Measurements from ENCODE around the gene METTL2B. TPM values are rescaled to one million over a fixed set of nuclear protein-coding genes. Genes with fewer than 3 reads are reported as not detected.
A peak's percentile ranks its signal among the peaks of the same experiment; 100 is the strongest.
"Not testable (repeated sequence)": the region's sequence is repeated elsewhere in the genome, so short reads cannot be mapped to it uniquely, and the experiment has no call there.

Gene METTL2B
- total and polyA plus RNA-seq, 5 experiments from 2014 or later: 11.5 to 38.0 (median 28.7) TPM

GRCh38 chr7:128532956-128533355 is 56.4 kb downstream of the METTL2B start:
- Mint-ChIP-seq H3K36me3 (peaks cover 0 to 46% (median under 1%) of the 10 kb centered on the region in 3 donors), H3K27ac (peak overlapping the region; percentile 71 to 98 (median 94)), H3K4me1 (peaks cover 20 to 51% (median 40%) of the 10 kb centered on the region in 4 donors), H3K4me3 (peak overlapping the region; percentile 76 to 93 (median 89))
- ATAC-seq, POLR2A ChIA-PET, DNase-seq, H3K27me3 Mint-ChIP-seq, H3K9me3 Mint-ChIP-seq: not testable (repeated sequence)

GRCh38 chr7:128537410-128537809 is 60.9 kb downstream of the METTL2B start:
- H3K27me3 Mint-ChIP-seq, H3K9me3 Mint-ChIP-seq, POLR2A ChIA-PET, H3K4me3 Mint-ChIP-seq: not testable (repeated sequence)
- peaks cover 13 to 57% (median 46%) of the 10 kb centered on the region in 4 donors for H3K4me1 Mint-ChIP-seq
- ATAC-seq (peak; percentile 94 to 97), DNase-seq (peak in 7 of 10 donors; percentile 16 to 51 (median 30))
- H3K36me3 Mint-ChIP-seq: peaks cover 0 to 81% (median 1%) of the 10 kb centered on the region in 3 donors
- H3K27ac Mint-ChIP-seq: peak overlapping the region; percentile 13 to 78 (median 68)

- H3K4me1 Mint-ChIP-seq: peaks cover 3 to 41% (median 33%) of the 10 kb centered on the region in 4 donors
Measured at GRCh38 chr7:128542530-128542929, 66.0 kb downstream of the METTL2B start.

GRCh38 chr7:128543300-128543699 is 66.8 kb downstream of the METTL2B start:
- H3K4me1 Mint-ChIP-seq: peaks cover 3 to 40% (median 28%) of the 10 kb centered on the region in 4 donors
- peak in 1 of 2 donors; percentile 59 for ATAC-seq
- H3K36me3 Mint-ChIP-seq: peaks cover 0 to 82% (median 10%) of the 10 kb centered on the region in 3 donors
- H3K4me3 Mint-ChIP-seq: peak overlapping the region in 4 of 10 donors; percentile 12 to 45 (median 26)
- not testable (repeated sequence) for H3K9me3 Mint-ChIP-seq, DNase-seq, H3K27me3 Mint-ChIP-seq
- H3K27ac Mint-ChIP-seq: peak overlapping the region in 5 of 10 donors; percentile 20 to 70 (median 41)
- POLR2A ChIA-PET: interaction anchor here (0.7 kb wide), 1 partner anchor 342 kb away, joined by 3 read pairs; no protein-coding TSS in a partner anchor

More at GRCh38 chr7:128542530-128542929, 66.0 kb downstream of the METTL2B start:
- H3K27me3 Mint-ChIP-seq, DNase-seq, H3K4me3 Mint-ChIP-seq, ATAC-seq, H3K9me3 Mint-ChIP-seq: not testable (repeated sequence)
- peak overlapping the region in 7 of 10 donors; percentile 31 to 91 (median 65) for H3K27ac Mint-ChIP-seq
- peaks cover 0 to 83% (median 11%) of the 10 kb centered on the region in 3 donors for H3K36me3 Mint-ChIP-seq
- POLR2A ChIA-PET: interaction anchor here (0.7 kb wide), 1 partner anchor 343 kb away, joined by 3 read pairs; no protein-coding TSS in a partner anchor

- Mint-ChIP-seq H3K36me3 (peaks cover 0 to 79% (median 12%) of the 10 kb centered on the region in 3 donors), H3K27ac (peak overlapping the region in 1 of 10 donors; percentile 29), H3K4me1 (peaks cover 6 to 37% (median 25%) of the 10 kb centered on the region in 4 donors)
- H3K4me3 Mint-ChIP-seq, POLR2A ChIA-PET, ATAC-seq, DNase-seq, H3K27me3 Mint-ChIP-seq, H3K9me3 Mint-ChIP-seq: not testable (repeated sequence)
Measured at GRCh38 chr7:128546319-128546851, 69.8 kb downstream of the METTL2B start.

GRCh38 chr7:128550920-128551319 is 74.4 kb downstream of the METTL2B start:
- no peak for DNase-seq
- Mint-ChIP-seq H3K9me3 (no peaks in the 10 kb centered on the region), H3K27ac (peak overlapping the region in 1 of 10 donors; percentile 10), H3K27me3 (no peaks in the 10 kb centered on the region), H3K4me1 (peaks cover 5 to 26% (median 12%) of the 10 kb centered on the region in 4 donors), H3K36me3 (peaks cover 0 to 62% (median 8%) of the 10 kb centered on the region in 3 donors), H3K4me3 (no peak overlapping the region)
- POLR2A ChIA-PET: interaction anchor here (0.7 kb wide), 1 partner anchor 441 kb away, joined by 4 read pairs; no protein-coding TSS in a partner anchor
- no peak for ATAC-seq

GRCh38 chr7:128554394-128554793 is 77.8 kb downstream of the METTL2B start:
- H3K27ac Mint-ChIP-seq, H3K4me3 Mint-ChIP-seq, ATAC-seq: not testable (repeated sequence)

More at GRCh38 chr7:128554394-128554793, 77.8 kb downstream of the METTL2B start:
- Mint-ChIP-seq H3K36me3 (peaks cover 0 to 50% (median 5%) of the 10 kb centered on the region in 3 donors), H3K4me1 (peaks cover 5 to 24% (median 8%) of the 10 kb centered on the region in 4 donors)
- H3K27me3 Mint-ChIP-seq, POLR2A ChIA-PET, DNase-seq, H3K9me3 Mint-ChIP-seq: not testable (repeated sequence)

Other genes starting within 250 kb of the METTL2B start
- gene LEP, start 235.5 kb upstream of the METTL2B start, total RNA-seq: not detected
- gene LEP, start 235.5 kb upstream of the METTL2B start, polyA plus RNA-seq: not detected
- gene RBM28, start 132.8 kb upstream of the METTL2B start, total RNA-seq: 10 to 100 TPM; 48.5 to 53.8 TPM
- 1 to 10 TPM; 8.4 to 9.1 (median 8.5) TPM for gene RBM28, start 132.8 kb upstream of the METTL2B start, polyA plus RNA-seq
- under 1 TPM; 0.82 to 0.96 TPM for gene PRRT4, start 115.1 kb upstream of the METTL2B start, total RNA-seq
- gene PRRT4, start 115.1 kb upstream of the METTL2B start, polyA plus RNA-seq: under 1 TPM; 0.07 to 0.34 (median 0.19) TPM
- gene IMPDH1, start 66.8 kb upstream of the METTL2B start, total RNA-seq: 10 to 100 TPM; 36.9 to 45.0 TPM
- 10 to 100 TPM; 30.2 to 39.5 (median 32.9) TPM for gene IMPDH1, start 66.8 kb upstream of the METTL2B start, polyA plus RNA-seq
- gene HILPDA, start 20.9 kb upstream of the METTL2B start, total RNA-seq: 1 to 10 TPM; 3.4 to 3.8 TPM
- gene HILPDA, start 20.9 kb upstream of the METTL2B start, polyA plus RNA-seq: 1 to 10 TPM; 2.9 to 3.4 (median 3.2) TPM
- 1 to 10 TPM; 2.9 to 3.6 TPM for gene GARIN1A, start 195.5 kb downstream of the METTL2B start, total RNA-seq
- under 1 TPM in 2 of 3 donors, not detected in 1; 0.02 to 0.09 TPM for gene GARIN1A, start 195.5 kb downstream of the METTL2B start, polyA plus RNA-seq

Measured in naive thymus-derived CD8-positive, alpha-beta T cell (primary cell).